DMS114 treated with DMSO at 0.1 percent for 48 hours (cell line): ENCODE measurements around the gene ZNF48.
A peak's percentile ranks its signal among the peaks of the same experiment; 100 is the strongest.

ENCODE experiments used
- DNase-seq: peaks from one replicate; lab custom pipeline; 2025; ENCODE audit not compliant: unreplicated experiment; lab: John Stamatoyannopoulos, UW

The ZNF48 gene

GRCh38 chr16:30358577-30358936, 36.7 kb upstream of the ZNF48 start:
- no peak for DNase-seq

GRCh38 chr16:30358990-30359870, 36.0 kb upstream of the ZNF48 start:
- no peak for DNase-seq

- DNase-seq: no peak
Observed at GRCh38 chr16:30359871-30360170, 35.4 kb upstream of the ZNF48 start.

GRCh38 chr16:30361180-30361579, 34.0 kb upstream of the ZNF48 start:
- DNase-seq: no peak

- no peak for DNase-seq
Observed at GRCh38 chr16:30365200-30365599, 30.0 kb upstream of the ZNF48 start.

GRCh38 chr16:30366511-30366910, 28.7 kb upstream of the ZNF48 start:
- no peak for DNase-seq

GRCh38 chr16:30367349-30368009, 27.7 kb upstream of the ZNF48 start:
- DNase-seq: no peak

GRCh38 chr16:30368122-30368791, 27.0 kb upstream of the ZNF48 start:
- DNase-seq: no peak

- DNase-seq: no peak
Observed at GRCh38 chr16:30368792-30369090, 26.5 kb upstream of the ZNF48 start.

- DNase-seq: no peak
Observed at GRCh38 chr16:30369091-30369937, 25.9 kb upstream of the ZNF48 start.

- DNase-seq: no peak
Observed at GRCh38 chr16:30369938-30370455, 25.2 kb upstream of the ZNF48 start.

- peak; percentile 100 for DNase-seq
Observed at GRCh38 chr16:30370456-30371247, 24.6 kb upstream of the ZNF48 start, which contains the start of gene TBC1D10B. TBC1D10B (minus strand) TSS chr16:30370494; CDS start chr16:30370183, 311 bp downstream.

GRCh38 chr16:30371248-30371816, 23.9 kb upstream of the ZNF48 start:
- DNase-seq: no peak

- no peak for DNase-seq
Observed at GRCh38 chr16:30372038-30372712, 23.0 kb upstream of the ZNF48 start.

- no peak for DNase-seq
Observed at GRCh38 chr16:30372725-30373124, 22.5 kb upstream of the ZNF48 start.

GRCh38 chr16:30374538-30374937, 20.7 kb upstream of the ZNF48 start, which contains the start of gene MYL11:
MYL11 (plus strand) TSS chr16:30374802; CDS start chr16:30374858, 56 bp downstream.
- no peak for DNase-seq

GRCh38 chr16:30375864-30376263, 19.4 kb upstream of the ZNF48 start:
- DNase-seq: no peak

GRCh38 chr16:30376461-30376902, 18.7 kb upstream of the ZNF48 start:
- no peak for DNase-seq
